ENCODE measurements around the gene ENSA. TPM values are rescaled to one million over a fixed set of nuclear protein-coding genes. Genes with fewer than 3 reads are reported as not detected.

The ENSA gene
- total RNA-seq, 2 donors from 2014 or later = 64.6 to 203 TPM

DNA sequence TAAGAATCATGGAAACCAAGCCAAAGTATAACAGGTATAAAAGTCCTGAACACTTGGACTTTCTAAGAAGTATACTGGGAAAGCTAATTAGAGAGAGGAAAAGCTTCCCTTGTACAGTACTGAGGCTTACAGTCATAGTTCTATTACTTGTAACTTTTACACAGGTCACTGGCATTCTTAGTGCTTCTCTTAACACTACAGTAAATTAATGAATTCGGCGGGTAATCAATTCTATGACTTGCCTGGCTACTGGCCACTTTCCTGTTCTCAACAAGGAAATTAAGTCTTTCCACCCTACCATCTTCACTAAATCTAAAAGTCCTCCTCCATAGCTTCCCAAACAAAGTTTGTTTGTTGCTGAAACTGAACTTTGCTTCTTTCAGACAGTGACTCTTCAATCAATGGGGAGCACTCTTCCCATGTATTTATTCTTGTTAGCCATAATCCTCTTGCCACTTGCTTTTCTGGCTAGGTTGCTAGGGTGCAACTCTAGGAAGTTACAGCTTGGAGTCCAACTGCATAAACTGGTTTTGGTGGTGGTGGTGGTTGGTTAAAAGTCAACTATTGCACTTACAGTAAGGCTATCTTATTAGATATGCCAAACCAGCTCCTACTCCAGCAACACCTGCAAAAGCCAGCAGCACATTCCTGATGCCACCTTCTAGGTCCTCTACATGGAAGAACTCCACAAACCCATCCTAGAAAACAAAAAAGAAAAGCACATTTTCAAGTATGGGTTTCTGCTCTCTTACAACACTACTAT is 52.4 kb downstream of the ENSA start:
- Histone ChIP-seq H3K4me3 (peak overlapping the region; percentile 72 to 99), H3K36me3 (replicated peaks in 1 of 2; ENCODE audit: insufficient read depth in 1 of 2, low read depth in 2 of 2) (peaks cover 8 to 14% of the 10 kb centered on the region in 2 donors), H3K27ac (peak overlapping the region; percentile 97 to 100 (median 98)), H3K9me3 (no peaks in the 10 kb centered on the region), H3K4me1 (peaks cover 48% of the 10 kb centered on the region), H3K27me3 (no peaks in the 10 kb centered on the region)
- intact Hi-C loops (cut with DNase I) = no loop called here
- no peak for ATAC-seq
- WGBS, 2 donors = 5 to 16% methylated on average over 2 of the region's 2 CpGs
- no peak for DNase-seq
- TF ChIP-seq, protein P1, sequence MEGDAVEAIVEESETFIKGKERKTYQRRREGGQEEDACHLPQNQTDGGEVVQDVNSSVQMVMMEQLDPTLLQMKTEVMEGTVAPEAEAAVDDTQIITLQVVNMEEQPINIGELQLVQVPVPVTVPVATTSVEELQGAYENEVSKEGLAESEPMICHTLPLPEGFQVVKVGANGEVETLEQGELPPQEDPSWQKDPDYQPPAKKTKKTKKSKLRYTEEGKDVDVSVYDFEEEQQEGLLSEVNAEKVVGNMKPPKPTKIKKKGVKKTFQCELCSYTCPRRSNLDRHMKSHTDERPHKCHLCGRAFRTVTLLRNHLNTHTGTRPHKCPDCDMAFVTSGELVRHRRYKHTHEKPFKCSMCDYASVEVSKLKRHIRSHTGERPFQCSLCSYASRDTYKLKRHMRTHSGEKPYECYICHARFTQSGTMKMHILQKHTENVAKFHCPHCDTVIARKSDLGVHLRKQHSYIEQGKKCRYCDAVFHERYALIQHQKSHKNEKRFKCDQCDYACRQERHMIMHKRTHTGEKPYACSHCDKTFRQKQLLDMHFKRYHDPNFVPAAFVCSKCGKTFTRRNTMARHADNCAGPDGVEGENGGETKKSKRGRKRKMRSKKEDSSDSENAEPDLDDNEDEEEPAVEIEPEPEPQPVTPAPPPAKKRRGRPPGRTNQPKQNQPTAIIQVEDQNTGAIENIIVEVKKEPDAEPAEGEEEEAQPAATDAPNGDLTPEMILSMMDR (IDR thresholded peaks at IDR 0.05) = no peak
- TF ChIP-seq POLR2A (IDR thresholded peaks at IDR 0.05) = peak in 1 of 3 donors; percentile 14

DNA sequence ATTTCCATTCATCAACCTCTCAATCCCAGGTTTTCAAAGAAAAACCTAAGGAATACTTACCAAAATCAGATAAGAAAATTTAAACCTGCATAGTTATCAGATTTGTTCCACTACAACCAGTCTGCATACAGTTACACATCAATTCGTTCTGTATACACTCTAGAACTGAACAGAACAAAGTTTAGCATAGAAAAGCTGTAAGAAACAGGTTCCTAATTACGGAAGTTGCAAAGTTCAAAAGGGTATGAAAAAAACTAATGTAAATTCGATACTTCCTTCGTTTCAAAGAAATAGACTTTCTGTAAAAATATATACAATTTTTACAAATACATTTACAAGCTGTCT is 53.1 kb downstream of the ENSA start:
- Histone ChIP-seq H3K27me3 (no peaks in the 10 kb centered on the region), H3K9me3 (no peaks in the 10 kb centered on the region), H3K4me1 (peaks cover 55% of the 10 kb centered on the region), H3K4me3 (peak overlapping the region; percentile 72 to 99), H3K36me3 (replicated peaks in 1 of 2; ENCODE audit: insufficient read depth in 1 of 2, low read depth in 2 of 2) (peaks cover 8 to 14% of the 10 kb centered on the region in 2 donors), H3K27ac (peak overlapping the region; percentile 97 to 100 (median 98))
- intact Hi-C loops (cut with DNase I) = no loop called here
- no peak for DNase-seq
- WGBS, 2 donors = 2% methylated on average over 4 of the region's 4 CpGs
- no peak for ATAC-seq
- no peak for TF ChIP-seq POLR2A (IDR thresholded peaks at IDR 0.05)
- TF ChIP-seq, protein P1 (IDR thresholded peaks at IDR 0.05) = no peak

DNA sequence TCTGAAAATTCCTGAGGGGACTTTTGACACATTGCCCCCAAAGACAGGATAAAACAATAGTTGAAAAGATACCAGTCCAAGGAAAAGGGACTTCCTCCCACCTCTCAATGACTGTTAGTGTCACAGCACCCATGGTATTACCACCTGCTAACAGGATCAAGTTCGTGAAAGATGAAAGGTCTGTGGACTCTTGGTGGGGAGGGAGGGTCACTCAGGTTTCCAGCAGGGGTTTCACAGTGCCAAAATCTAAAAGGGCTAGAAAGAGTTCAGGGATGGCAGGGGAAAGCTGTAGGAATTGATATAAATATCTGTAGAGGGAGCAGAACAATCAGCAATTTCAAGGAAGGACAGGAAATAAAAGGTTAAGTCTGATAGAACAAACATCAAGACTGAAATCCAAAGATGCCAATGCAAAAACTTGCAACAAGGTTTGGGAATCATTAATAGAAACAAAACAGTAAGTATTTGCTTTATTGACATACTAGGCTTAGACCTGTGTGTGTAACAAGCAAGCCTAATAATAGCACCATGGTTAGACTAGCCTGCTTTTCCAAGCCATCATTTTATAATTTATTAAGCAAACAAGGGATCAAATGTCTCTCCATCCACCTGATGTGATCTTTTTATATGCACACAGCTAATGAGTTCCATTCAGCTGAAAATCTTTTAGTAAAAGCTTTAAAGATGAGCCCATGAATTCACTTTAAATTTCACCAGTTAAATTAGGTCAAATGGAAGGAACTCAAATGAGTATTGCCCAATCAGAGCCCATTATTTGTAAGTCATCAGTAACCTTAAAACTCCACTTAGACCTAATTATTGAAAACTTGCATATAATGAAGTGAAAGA is 53.7 kb downstream of the ENSA start:
- WGBS, 2 donors = 0 to 17% methylated on average over 1 of the region's 1 CpG
- H3K9me3 ChIP-seq = no peaks in the 10 kb centered on the region
- H3K4me1 ChIP-seq = peaks cover 61% of the 10 kb centered on the region
- peak overlapping the region; percentile 25 to 28 for H3K4me3 ChIP-seq
- DNase-seq = no peak
- H3K36me3 ChIP-seq (replicated peaks in 1 of 2; ENCODE audit: insufficient read depth in 1 of 2, low read depth in 2 of 2) = peaks cover 8 to 14% of the 10 kb centered on the region in 2 donors
- no peaks in the 10 kb centered on the region for H3K27me3 ChIP-seq
- intact Hi-C loops (cut with DNase I) = no loop called here
- TF ChIP-seq, protein P1 (IDR thresholded peaks at IDR 0.05) = no peak
- peak in 2 of 3 donors; percentile 15 to 47 for TF ChIP-seq POLR2A (IDR thresholded peaks at IDR 0.05)
- peak overlapping the region; percentile 97 to 100 (median 98) for H3K27ac ChIP-seq
- ATAC-seq = no peak

DNA sequence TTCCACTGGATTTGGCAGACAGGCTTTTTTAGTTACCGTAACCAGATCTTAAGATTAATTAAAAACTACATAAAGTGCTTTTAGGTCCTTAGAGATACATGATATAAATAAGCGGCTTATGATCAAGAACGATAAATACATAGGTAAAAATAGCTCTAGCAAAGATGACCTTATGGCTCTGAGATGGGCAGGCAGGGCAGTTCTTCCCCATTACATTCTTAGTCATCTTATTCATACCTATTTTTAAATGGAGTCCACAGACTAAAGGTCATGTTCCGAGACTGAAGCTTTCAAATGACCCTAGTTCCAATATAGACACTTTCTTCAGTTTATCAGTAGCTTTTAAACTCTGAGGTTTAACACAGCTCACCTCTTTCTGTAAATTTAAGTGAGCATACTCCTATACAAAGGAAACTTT is 54.3 kb downstream of the ENSA start:
- peak overlapping the region; percentile 25 to 28 for H3K4me3 ChIP-seq
- WGBS, 2 donors = 9 to 13% methylated on average over 4 of the region's 4 CpGs
- peak overlapping the region; percentile 97 to 100 (median 98) for H3K27ac ChIP-seq
- DNase-seq (no peak), ATAC-seq (no peak)
- no peak for TF ChIP-seq POLR2A (IDR thresholded peaks at IDR 0.05)
- TF ChIP-seq, protein P1 (IDR thresholded peaks at IDR 0.05) = no peak
- peaks cover 8 to 14% of the 10 kb centered on the region in 2 donors for H3K36me3 ChIP-seq (replicated peaks in 1 of 2; ENCODE audit: insufficient read depth in 1 of 2, low read depth in 2 of 2)
- H3K27me3 ChIP-seq = no peaks in the 10 kb centered on the region
- peaks cover 62% of the 10 kb centered on the region for H3K4me1 ChIP-seq
- intact Hi-C loops (cut with DNase I) = no loop called here
- no peaks in the 10 kb centered on the region for H3K9me3 ChIP-seq
